Pancreas (tissue), 10 donors: Measurements from ENCODE around the gene ZNF787. TPM values are rescaled to one million over a fixed set of nuclear protein-coding genes. Genes with fewer than 3 reads are reported as not detected.

ENCODE experiments used
- ATAC-seq, 4 donors: fragments of 200-7000 bp; cut with Tn5 transposase; one replicate each; pipeline versions ENCODE4 v1.8.0 to v1.9.1; 2020; ENCODE audit warnings: mild to moderate bottlenecking in 4 of 4, moderate library complexity in 4 of 4
- DNase-seq, 6 donors: peaks; one replicate each; pipeline ENCODE4 v3.0.0-alpha.2; 2020
- FAIRE-seq: peaks from 2 replicates; lab custom pipeline; 2012; peaks lifted over from hg19 to GRCh38; lab: Jason Lieb, UNC
- H3K27ac ChIP-seq, 4 donors: fragments of 200-600 bp; sonication (generic); 1 replicate in 3 of 4; 2 replicates in 1 of 4; pipeline versions ENCODE4 v1.5.0 to v1.8.0; 2020
- H3K27me3 ChIP-seq, 4 donors: fragments of 200-600 bp; one replicate each; pipeline ENCODE4 v1.8.0; 2021
- H3K36me3 ChIP-seq, 3 donors: fragments of 200-600 bp; sonication (generic) in 1 of 3; one replicate each; pipeline versions ENCODE4 v1.5.0 to v1.8.0; 2020 to 2021
- H3K4me1 ChIP-seq, 3 donors: fragments of 200-600 bp; one replicate each; pipeline ENCODE4 v1.8.0; 2021
- H3K4me3 ChIP-seq, 4 donors: fragments of 200-600 bp; sonication (generic) in 2 of 4; one replicate each; pipeline versions ENCODE4 v1.5.0 to v1.8.0; 2020 to 2021
- H3K9me3 ChIP-seq, 4 donors: fragments of 200-600 bp; one replicate each; pipeline ENCODE4 v1.8.0; 2021
- WGBS, 2 donors: extraction: QIAGEN DNeasy Blood & Tissue Kit; methylation state at CpG; one replicate each; pipeline ENCODE4 v1.1.7; 2013; 5-methylcytosine and 5-hydroxymethylcytosine counted together
- intact Hi-C, 3 donors: fragments of 100-400 bp; cut with DNase I; formaldehyde crosslinking; loops; one replicate each; pipeline versions ENCODE4 v1.11.1 to v1.14.2; 2022
- polyA plus RNA-seq, 2 donors: library from polyadenylated mRNA; stranded (reverse); fragments of 200-250 nt; gene quantifications; one replicate each; pipeline ENCODE4 v1.2.3, GENCODE V29; 2013
- total RNA-seq, 6 donors: library from RNA; stranded (reverse); fragmentation: NEBNext Ultra II Directional in 4 of 6; extraction: Animal tissue kit (Norgen Biotek cat#: 25700) in 4 of 6; gene quantifications; one replicate each; pipeline versions ENCODE4 v1.2.1 to v1.2.4, GENCODE V29; 2021 to 2023
- TF ChIP-seq, protein P1 (sequence below), 4 donors: fragments of 200-600 bp; sonication (generic) in 3 of 4; IDR thresholded peaks; one replicate each; pipeline versions ENCODE4 v1.5.0 to v1.8.0; 2021; ENCODE audit warnings: antibody characterized with exemption in 4 of 4
- donor health status: healthy with polysubstance abuse.
- donor health status: DM: no; HTN: no; CAD: no; lungs with moderate emphysema.
- donor health status: DM: no; HTN: no; CAD: no.
- donor health status: control.
- donor health status: control.
- donor health status: Bipolar disorder and iron deficiency.
- donor health status: DM: yes; HTN: yes; CAD: no.
- donor health status: DM: no; HTN: no; CAD: no.
- donor health status: DM: no; HTN: no; CAD: no.
- donor health status: DM: yes; HTN: yes; CAD: no.

Gene ZNF787
- total and polyA plus RNA-seq, 8 donors: 13.6 to 41.9 (median 25.6) TPM

DNA sequence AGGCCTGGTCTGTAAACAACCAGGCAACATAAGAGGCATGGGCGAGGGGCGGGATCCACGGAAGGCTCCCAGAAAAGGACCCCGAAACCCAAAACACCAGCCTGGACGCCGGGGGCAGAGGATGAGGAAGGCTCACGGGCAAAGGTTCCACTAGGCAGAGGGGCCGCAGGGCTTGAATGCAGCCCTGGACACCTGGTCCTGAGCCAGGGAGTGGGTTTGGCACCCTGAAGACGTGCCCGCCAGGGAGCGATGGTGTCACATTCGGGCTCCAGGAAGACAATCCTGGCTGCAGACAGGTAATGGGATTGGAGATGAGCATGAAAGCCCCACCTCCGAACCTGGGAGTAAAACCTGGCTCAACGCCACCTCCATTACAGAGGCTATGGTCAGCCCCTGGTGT, 31.8 kb downstream of the ZNF787 start:
- Histone ChIP-seq H3K36me3 (peaks cover 0 to 7% (median 0%) of the 10 kb centered on the region in 3 donors), H3K27ac (no peak overlapping the region), H3K4me1 (no peaks in the 10 kb centered on the region), H3K4me3 (no peak overlapping the region), H3K9me3 (no peaks in the 10 kb centered on the region), H3K27me3 (no peaks in the 10 kb centered on the region)
- FAIRE-seq (no peak), DNase-seq (peak in 1 of 6 donors; percentile 60), ATAC-seq (no peak)
- TF ChIP-seq, protein P1, sequence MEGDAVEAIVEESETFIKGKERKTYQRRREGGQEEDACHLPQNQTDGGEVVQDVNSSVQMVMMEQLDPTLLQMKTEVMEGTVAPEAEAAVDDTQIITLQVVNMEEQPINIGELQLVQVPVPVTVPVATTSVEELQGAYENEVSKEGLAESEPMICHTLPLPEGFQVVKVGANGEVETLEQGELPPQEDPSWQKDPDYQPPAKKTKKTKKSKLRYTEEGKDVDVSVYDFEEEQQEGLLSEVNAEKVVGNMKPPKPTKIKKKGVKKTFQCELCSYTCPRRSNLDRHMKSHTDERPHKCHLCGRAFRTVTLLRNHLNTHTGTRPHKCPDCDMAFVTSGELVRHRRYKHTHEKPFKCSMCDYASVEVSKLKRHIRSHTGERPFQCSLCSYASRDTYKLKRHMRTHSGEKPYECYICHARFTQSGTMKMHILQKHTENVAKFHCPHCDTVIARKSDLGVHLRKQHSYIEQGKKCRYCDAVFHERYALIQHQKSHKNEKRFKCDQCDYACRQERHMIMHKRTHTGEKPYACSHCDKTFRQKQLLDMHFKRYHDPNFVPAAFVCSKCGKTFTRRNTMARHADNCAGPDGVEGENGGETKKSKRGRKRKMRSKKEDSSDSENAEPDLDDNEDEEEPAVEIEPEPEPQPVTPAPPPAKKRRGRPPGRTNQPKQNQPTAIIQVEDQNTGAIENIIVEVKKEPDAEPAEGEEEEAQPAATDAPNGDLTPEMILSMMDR (IDR thresholded peaks at IDR 0.05): no peak
- WGBS, 2 donors: 84 to 90% methylated on average over 14 of the region's 14 CpGs
- intact Hi-C loops: no loop called here

- no peak overlapping the region for H3K4me3 ChIP-seq
- TF ChIP-seq, protein P1 (IDR thresholded peaks at IDR 0.05): no peak
- no peaks in the 10 kb centered on the region for H3K27me3 ChIP-seq
- no peak overlapping the region for H3K27ac ChIP-seq
- ATAC-seq (no peak), FAIRE-seq (no peak), DNase-seq (peak in 1 of 6 donors; percentile 61)
- peaks cover 0 to 7% (median 0%) of the 10 kb centered on the region in 3 donors for H3K36me3 ChIP-seq
- H3K9me3 ChIP-seq: no peaks in the 10 kb centered on the region
- intact Hi-C loops: no loop called here
- 94 to 95% methylated on average over 66 of the region's 66 CpGs for WGBS, 2 donors
- H3K4me1 ChIP-seq: no peaks in the 10 kb centered on the region
Observed at GRCh38 chr19:56088497-56089215, 32.4 kb downstream of the ZNF787 start.

GRCh38 chr19:56087647-56088496, 33.2 kb downstream of the ZNF787 start:
- H3K27me3 ChIP-seq: no peaks in the 10 kb centered on the region
- no peak overlapping the region for H3K27ac ChIP-seq
- 87 to 92% methylated on average over 78 to 104 of the region's 104 CpGs for WGBS, 2 donors
- FAIRE-seq: no peak
- H3K4me3 ChIP-seq: no peak overlapping the region
- no peaks in the 10 kb centered on the region for H3K9me3 ChIP-seq
- peaks cover 0 to 7% (median 0%) of the 10 kb centered on the region in 3 donors for H3K36me3 ChIP-seq
- no peak for ATAC-seq
- TF ChIP-seq, protein P1 (IDR thresholded peaks at IDR 0.05): no peak
- intact Hi-C loops: no loop called here
- DNase-seq: peak in 1 of 6 donors; percentile 62
- no peaks in the 10 kb centered on the region for H3K4me1 ChIP-seq

DNA sequence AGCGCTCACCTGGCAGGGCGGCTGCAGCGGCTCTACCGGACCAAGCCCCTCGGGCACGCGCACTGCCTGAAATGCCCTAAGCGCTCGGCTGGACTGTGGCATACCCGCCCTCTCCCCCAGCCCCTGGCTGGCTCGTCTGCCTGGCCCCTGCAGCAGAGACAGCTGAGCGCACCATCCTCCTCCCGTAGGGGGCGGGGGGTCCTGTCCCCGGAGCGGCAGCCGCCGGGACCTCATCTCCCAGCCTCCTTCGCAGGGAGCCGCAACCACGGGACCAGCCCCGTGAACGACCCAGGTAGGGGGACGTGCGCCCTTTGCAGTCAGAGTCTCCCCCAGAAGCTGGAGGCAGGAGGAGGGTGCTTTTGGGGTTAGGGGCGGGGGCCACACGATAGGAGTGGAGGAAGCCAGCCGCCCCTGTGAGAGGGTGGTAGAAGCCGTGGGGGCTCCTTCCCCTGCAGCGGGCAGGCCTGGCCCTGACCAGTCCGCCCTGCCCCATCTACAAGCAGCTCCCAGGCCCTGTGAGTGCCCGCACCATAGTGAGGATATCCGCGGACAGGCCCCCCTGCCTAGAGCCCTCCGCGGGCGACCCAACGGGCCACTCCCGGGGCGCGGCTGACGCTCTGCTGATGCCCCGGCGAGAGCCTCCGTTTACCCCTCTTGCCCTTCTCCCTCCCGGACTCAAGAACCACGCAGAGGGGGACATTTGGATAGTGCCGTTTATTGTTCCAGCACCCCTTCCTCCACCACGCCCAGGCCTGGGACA, 34.2 kb downstream of the ZNF787 start:
- 84 to 86% methylated on average over 44 to 49 of the region's 49 CpGs for WGBS, 2 donors
- FAIRE-seq: no peak
- TF ChIP-seq, protein P1 (IDR thresholded peaks at IDR 0.05): no peak
- Histone ChIP-seq H3K9me3 (no peaks in the 10 kb centered on the region), H3K27me3 (no peaks in the 10 kb centered on the region), H3K4me1 (no peaks in the 10 kb centered on the region), H3K36me3 (peaks cover 0 to 7% (median 0%) of the 10 kb centered on the region in 3 donors), H3K27ac (no peak overlapping the region), H3K4me3 (no peak overlapping the region)
- no peak for DNase-seq
- intact Hi-C loops: no loop called here
- no peak for ATAC-seq
